ENCODE measurements around the gene PAM.

DNA sequence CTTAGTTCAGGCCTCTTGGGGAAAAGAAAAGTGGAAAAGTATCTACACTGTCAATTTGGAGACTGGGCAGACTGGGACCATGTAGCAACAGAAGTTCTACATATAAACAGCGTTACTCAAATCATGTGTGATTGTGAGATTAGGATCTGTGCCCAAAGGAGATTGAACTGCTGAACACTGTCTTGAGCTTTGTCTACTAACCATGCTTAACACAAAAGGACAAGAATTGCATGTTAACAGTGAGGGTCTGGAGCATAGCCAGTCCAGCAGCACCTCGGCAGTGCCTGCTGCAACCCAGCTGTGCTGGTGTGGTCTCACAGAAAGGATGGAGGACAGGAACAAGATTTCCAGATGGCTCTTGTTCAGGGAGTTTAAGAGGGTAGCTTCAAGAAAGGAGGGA lies 5.7 kb downstream of the PAM start:
- TF ChIP-seq CHD2 (IDR thresholded peaks at IDR 0.05; ENCODE audit: low read length) (no peak), POLR2AphosphoS5 (IDR thresholded peaks at IDR 0.05; ENCODE audit: low read depth, low read length) (no peak), JUN (IDR thresholded peaks at IDR 0.05; ENCODE audit: low read depth, low read length) (no peak), EP300 (IDR thresholded peaks at IDR 0.05; ENCODE audit: borderline replicate concordance in 1 of 2, low read depth in 2 of 2, low read length in 2 of 2) (no peak), TAF1 (IDR thresholded peaks at IDR 0.05; ENCODE audit: low read depth, low read length) (no peak), EZH2 (IDR thresholded peaks at IDR 0.05; ENCODE audit: low read depth, low read length, severe bottlenecking) (no peak), PHF8 (conservative IDR thresholded peaks at IDR 0.05; ENCODE audit: low read depth, low read length) (no peak)
- TF ChIP-seq, protein P1, sequence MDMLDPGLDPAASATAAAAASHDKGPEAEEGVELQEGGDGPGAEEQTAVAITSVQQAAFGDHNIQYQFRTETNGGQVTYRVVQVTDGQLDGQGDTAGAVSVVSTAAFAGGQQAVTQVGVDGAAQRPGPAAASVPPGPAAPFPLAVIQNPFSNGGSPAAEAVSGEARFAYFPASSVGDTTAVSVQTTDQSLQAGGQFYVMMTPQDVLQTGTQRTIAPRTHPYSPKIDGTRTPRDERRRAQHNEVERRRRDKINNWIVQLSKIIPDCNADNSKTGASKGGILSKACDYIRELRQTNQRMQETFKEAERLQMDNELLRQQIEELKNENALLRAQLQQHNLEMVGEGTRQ (IDR thresholded peaks at IDR 0.05; ENCODE audit: low read length), result no peak
- TF ChIP-seq, protein P2, sequence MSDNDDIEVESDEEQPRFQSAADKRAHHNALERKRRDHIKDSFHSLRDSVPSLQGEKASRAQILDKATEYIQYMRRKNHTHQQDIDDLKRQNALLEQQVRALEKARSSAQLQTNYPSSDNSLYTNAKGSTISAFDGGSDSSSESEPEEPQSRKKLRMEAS (IDR thresholded peaks at IDR 0.05), result no peak
- TF ChIP-seq, protein P3, sequence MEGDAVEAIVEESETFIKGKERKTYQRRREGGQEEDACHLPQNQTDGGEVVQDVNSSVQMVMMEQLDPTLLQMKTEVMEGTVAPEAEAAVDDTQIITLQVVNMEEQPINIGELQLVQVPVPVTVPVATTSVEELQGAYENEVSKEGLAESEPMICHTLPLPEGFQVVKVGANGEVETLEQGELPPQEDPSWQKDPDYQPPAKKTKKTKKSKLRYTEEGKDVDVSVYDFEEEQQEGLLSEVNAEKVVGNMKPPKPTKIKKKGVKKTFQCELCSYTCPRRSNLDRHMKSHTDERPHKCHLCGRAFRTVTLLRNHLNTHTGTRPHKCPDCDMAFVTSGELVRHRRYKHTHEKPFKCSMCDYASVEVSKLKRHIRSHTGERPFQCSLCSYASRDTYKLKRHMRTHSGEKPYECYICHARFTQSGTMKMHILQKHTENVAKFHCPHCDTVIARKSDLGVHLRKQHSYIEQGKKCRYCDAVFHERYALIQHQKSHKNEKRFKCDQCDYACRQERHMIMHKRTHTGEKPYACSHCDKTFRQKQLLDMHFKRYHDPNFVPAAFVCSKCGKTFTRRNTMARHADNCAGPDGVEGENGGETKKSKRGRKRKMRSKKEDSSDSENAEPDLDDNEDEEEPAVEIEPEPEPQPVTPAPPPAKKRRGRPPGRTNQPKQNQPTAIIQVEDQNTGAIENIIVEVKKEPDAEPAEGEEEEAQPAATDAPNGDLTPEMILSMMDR (IDR thresholded peaks at IDR 0.05; ENCODE audit: control extremely low read depth in 1 of 3, insufficient read depth in 1 of 3, low read depth in 1 of 3, low read length in 3 of 3), result no peak

All from H1 (cell line).